GM19463 (cell line): ENCODE results near the gene TFEB.

Experiments
- ATAC-seq: cut with Tn5 transposase; IDR thresholded peaks from one replicate; pipeline ENCODE4 v1.9.1; 2021; ENCODE audit warnings: mild to moderate bottlenecking, moderate library complexity; ENCODE audit not compliant: unreplicated experiment

TFEB gene

DNA sequence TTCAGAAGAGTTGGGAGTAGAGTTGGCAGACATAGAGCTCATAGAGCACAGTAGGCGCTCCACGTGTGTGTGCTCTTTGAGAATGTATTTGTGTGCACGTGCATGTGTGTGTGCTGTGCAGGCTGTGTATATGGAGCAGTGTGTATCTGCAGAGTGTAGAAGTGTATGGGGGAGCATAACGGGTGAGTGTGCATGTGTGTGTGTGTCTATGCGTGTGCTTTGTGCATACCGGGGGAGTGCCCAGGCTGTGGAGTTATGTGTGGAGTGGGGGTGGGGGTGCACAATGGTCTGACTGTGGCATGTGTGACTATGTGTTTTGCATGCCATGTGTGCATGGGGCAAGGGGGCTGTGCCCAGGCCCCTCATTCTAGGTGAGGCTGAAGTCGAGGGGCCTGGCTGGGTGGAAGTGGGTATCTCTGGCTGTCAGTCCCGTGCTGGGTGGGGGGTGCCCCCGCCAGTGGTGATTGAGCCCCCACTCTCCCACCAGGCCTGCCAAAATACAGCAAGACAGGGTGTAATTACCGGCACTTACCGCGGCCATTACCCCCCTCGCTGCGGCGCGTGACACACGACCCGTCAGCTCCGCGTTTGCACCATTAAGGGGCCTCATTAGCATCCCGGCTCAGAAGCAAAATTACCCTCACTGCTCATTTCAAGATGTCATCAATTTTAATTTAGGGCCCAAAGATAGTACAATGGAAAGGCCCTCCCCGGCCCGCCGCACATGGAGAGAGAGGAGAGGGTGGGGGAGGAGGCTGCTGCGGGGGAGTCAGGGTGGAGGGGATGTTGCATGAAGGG lies 58.1 kb downstream of the TFEB start:
- ATAC-seq, result no peak

DNA sequence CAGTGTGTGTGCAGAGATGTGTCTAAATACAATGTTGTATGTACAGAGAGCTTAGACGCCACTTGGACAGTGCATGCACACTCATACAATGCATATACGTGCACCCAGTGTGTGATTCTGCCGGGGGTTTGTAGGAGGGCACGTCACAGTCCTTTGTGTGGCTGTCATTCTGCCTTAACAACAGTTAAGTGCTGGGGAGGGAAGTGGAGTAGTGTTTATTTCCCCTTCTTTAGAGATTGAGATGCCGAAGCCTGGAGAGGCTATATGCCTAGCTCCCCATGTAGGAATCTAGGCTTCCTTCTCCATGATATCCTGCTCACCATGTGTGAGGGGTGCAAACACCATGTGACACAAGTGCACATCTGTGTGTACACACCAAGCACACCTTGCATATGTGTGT lies 59.0 kb downstream of the TFEB start:
- ATAC-seq, result no peak

DNA sequence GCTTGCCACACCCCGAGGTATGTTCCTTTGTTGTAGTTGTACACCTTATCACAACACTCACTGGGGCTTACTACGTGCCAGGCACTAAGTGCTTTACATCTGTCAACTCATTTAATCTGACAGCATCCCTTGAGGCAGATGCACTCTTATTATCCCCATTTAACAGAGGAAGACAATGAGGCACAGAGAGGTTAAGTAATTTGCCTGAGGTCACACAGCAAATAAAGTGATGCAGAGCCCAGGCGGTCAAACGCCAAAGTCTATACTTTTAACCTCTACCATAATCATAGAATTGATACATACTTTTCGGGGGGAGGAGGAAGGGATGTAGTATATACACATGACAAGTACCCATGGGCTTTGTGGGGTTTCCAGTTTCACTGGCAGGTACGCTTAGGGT lies 59.4 kb downstream of the TFEB start:
- ATAC-seq, result no peak

- no peak for ATAC-seq
Observed at GRCh38 chr6:41675176-41675775, 60.1 kb downstream of the TFEB start.

- ATAC-seq, result no peak
Observed at GRCh38 chr6:41674231-41675000, 61.0 kb downstream of the TFEB start.

DNA sequence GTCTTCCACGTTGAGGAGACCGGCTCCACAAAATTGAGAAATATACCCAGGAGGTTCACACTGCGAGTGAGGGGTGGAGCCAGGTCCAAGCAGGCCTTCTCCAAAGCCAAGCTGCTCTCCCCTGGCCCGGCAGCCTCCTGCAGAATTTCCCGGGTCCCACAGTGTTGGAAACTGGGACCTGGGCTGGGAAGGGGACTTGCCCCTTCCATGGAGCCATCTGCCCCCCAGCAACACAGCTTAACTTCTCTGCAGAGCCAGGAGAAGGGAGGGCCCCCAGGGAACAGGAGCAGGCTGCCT lies 61.8 kb downstream of the TFEB start:
- no peak for ATAC-seq

DNA sequence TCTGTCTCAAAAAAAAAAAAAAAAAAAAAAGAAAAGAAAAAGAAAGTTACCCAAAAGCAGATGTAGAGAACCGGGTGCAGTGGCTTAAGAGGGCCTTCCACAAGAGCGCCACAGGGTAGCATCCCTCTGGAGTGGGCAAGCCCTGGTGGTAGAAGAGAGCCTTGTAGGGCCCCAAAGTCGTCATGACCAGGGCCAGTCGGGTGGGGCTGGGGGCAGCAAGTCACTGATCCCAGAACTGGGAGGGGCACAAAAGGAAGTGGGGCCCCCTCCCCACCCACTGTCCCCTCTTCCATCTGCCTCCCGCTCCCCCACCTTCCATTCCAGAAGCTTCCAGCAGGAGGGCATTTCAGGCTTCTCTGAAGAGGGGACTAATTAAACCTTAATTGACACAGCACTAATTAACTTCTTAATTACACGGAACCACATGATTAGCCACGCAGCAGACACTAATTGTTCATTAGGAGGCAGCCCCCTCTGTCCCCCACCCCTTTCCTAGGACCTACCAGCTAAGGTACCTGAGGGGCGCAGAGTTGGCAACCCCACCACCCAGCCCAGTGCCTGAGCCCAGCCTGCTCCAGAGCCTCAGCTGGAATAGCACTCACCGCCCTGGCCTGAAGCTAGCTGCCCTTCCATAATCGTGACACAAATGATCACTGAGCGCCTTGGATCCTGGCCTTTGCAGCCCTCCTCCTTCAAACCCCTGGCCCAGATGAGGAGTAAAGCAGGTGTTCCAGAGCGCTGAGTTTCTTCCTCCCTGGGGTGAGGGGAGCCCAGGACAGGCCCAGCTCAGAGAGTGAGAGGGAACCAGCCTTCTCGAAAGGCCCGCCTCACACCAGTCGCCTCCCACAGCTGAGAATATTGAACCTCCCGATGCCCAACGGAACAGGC lies 62.3 kb downstream of the TFEB start:
- no peak for ATAC-seq

GRCh38 chr6:41672016-41672415 lies 63.4 kb downstream of the TFEB start:
- ATAC-seq, result no peak

DNA sequence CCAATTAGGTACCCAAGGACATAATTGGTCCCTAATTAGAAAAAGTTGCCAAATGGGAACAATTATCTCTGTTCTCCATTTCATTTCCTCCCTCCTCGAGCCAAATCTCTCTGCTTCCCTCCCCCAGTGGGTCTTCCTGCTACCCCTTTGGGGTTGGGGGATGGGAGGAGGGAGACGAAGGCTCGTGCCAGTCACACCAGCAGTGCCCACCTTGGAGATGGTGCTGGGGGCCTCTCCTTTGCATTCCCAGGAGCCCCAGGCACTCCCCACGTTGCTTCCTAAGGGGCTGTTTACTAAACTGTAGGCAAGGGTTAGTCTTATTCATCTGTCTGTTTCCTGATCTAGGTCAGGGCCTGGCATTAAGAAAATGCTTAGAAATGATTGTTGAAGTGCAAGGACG lies 64.0 kb downstream of the TFEB start:
- no peak for ATAC-seq

DNA sequence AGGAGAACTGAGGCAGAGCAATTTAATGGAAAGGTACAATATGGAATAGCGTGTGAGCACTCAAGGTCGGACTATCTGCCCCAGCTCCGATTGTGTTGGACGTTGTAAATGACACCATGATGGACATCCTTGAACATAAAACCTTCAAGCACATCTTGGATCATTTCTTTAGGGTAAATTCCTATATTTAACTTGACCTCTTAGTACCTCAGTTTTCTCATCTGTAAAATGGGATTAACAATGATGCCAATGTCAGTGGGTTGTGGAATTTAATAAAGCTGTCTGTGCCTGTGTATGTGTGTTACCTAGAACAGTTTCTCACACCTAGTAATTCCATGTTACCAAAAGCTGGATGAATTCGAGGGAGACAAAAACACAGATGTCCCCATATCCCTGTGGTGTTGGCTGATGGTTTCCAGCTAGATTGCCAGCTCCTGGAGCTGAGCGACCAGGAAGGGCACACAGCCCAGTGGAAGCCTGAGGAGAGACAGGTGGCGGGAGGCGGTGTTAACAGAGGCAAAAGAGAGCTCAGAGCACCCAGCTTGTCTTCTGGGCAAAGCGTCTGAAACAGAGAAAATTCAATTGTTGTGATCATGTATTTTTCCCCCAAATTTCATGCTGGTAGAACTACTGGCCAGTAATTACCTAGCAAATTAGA lies 64.6 kb downstream of the TFEB start:
- no peak for ATAC-seq

- no peak for ATAC-seq
Observed at GRCh38 chr6:41668968-41669367, 66.4 kb downstream of the TFEB start.

DNA sequence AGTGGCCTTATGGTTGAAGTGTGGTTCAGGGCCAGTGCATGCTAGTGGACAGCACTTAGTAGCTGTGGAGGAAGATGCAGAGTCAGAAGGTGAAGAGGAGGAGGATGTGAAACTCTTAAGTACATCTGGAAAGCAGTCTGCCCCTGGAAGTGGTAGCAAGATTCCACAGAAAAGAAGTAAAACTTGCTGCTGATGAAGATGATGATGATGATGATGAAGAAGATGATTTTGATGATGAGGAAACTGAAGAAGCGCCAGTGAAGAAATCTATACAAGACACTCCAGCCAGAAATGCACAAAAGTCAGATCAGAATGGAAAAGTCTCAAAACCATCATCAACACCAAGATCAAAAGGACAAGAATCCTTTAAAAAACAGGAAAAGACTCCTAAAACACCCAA lies 68.2 kb downstream of the TFEB start:
- no peak for ATAC-seq

DNA sequence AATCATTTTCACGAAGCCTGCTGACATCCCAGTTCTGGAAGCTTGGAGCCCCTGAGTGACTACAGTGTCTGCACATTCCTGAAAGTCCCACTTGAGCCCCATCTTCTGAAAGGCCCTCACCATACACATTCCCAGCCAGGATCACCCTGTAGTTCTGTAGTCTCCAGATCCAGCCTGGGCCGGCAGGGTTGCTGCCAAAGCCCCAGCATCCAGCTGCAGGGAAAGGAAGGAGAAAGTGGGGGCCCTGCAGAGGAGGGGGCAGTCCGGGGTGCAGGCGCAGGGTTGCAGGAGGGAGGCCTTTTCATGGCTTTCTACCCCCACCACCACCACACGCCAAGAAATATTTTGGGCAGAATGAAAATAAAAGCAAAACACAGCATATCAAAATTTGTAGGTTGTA lies 71.1 kb downstream of the TFEB start:
- ATAC-seq, result no peak

GRCh38 chr6:41663568-41663967 lies 71.8 kb downstream of the TFEB start:
- ATAC-seq, result no peak

DNA sequence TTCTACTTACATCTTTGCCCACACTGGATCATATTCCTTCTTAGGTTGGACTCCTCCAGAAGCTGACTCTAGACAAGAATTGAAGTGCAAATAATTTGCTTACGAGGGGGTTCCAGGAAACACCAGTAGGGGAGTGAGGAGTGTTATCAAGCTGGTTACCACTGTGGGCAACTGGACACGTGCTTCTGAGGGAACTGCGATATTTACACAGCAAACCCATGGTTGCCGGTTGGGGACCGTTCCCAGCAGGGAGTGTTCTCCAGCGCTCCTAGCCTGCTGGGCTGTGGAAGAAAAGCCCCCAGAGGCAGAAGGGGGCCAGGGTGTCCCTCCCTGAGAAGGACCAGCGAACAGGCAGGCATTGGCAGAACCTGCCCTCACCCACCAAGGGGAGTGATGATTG lies 75.5 kb downstream of the TFEB start:
- ATAC-seq, result no peak

GRCh38 chr6:41658636-41659035 lies 76.8 kb downstream of the TFEB start:
- ATAC-seq, result no peak

DNA sequence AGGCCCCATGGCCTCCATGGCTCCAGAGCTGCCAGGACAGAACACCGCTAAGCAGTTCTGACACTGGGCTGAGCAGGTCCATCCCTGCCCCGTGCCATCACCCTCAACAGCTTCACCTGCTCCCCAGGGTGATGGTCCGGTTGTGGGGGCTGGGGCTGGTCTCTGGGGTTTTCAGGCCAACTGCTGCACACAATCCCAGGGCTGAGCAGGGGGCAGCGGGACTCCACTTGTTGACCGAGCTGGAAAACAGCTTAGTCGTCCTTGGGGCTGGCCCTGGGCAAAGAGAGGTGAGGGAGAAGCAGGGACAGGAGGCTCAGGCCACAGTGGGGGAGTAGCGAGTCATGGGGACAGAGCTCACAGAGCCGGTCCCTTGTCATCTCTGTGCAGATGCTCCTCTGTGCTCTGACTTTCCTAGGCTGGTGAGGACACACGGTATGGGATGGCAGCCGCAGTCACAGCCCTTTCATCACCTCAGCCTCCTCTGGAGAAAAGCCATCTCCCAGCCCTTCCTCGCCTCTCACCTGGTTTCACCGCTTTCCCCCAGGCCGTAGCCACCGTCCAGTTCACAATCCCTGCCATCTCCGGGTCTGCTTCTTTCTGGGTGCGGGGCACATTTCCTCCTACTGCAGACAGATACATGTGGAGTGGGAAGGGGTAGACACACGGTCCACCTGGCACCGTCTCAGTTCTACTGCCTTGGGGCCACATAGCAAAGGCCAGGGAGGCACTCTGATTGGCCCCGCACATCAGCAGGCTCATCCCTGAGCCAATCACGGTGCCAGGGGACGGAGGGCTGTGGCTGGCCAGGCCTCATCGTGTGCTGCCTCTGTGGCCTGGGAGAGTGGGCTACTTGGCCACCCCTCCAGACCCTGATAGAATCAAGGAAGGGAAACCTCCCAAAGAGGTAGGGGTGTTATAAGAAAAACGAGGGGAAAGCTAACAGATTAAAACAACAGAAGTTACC lies 78.0 kb downstream of the TFEB start:
- no peak for ATAC-seq

DNA sequence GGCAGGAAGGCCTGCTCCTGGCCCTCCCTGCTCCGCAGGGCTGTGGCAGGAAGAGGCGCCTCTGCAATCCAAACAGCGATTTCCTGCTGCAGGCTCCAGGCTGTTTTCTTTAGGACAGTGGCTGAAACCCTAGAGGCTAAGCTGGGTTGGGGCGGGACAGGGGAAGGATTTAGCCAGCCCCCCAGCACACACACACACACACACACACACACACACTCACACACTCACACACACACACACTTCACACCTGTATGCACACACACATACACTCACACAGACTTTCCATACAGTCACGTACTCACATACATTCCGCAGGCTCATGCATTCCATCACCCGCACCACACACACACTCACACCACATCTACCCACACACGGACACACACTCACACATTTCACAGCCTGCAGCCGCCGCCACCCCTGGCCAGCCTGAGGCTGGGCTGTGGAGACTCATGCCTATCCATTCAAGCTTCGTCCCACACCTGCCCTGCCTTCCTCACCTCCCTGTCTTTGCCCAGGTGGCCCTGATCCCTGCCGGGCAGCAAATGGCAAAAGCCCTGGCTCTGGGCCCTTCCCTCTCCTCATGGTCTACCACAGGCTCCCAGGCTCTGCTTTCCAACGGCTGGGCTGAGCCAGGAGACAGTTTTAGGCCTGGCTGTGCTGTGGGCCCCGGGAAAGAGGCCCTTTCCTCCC lies 79.3 kb downstream of the TFEB start:
- no peak for ATAC-seq

GRCh38 chr6:41655646-41656001 lies 79.8 kb downstream of the TFEB start:
- no peak for ATAC-seq
